ENCODE results near the gene CD164L2.
"Not testable (repeated sequence)": the region's sequence is repeated elsewhere in the genome, so short reads cannot be mapped to it uniquely, and the experiment has no call there.

CD164L2 gene

GRCh38 chr1:27416387-27417111 lies 33.4 kb upstream of the CD164L2 start:
- H3K4me3 ChIP-seq (ENCODE audit: low read length) = no peak overlapping the region
- peaks cover 23% of the 10 kb centered on the region for H3K4me1 ChIP-seq (ENCODE audit: control insufficient read depth, insufficient read depth, low read length)
- H3K36me3 ChIP-seq (ENCODE audit: insufficient read depth, low read length) = peaks cover 62% of the 10 kb centered on the region
- no peaks in the 10 kb centered on the region for H3K27me3 ChIP-seq (ENCODE audit: control insufficient read depth, insufficient read depth, low read length)
- no peak overlapping the region for H3K9ac ChIP-seq (ENCODE audit: low read depth, low read length)
- no peak overlapping the region for H3K4me2 ChIP-seq (ENCODE audit: low read length)
- no peaks in the 10 kb centered on the region for H3K9me3 ChIP-seq (replicated peaks; ENCODE audit: low read length)

GRCh38 chr1:27414091-27414490 lies 31.0 kb upstream of the CD164L2 start:
- Histone ChIP-seq H3K36me3 (ENCODE audit: insufficient read depth, low read length) (peaks cover 80% of the 10 kb centered on the region), H3K9ac (ENCODE audit: low read depth, low read length) (no peak overlapping the region), H3K4me3 (ENCODE audit: low read length) (no peak overlapping the region), H3K9me3 (replicated peaks; ENCODE audit: low read length) (no peaks in the 10 kb centered on the region), H3K4me2 (ENCODE audit: low read length) (no peak overlapping the region), H3K4me1 (ENCODE audit: control insufficient read depth, insufficient read depth, low read length) (peaks cover 18% of the 10 kb centered on the region), H3K27me3 (ENCODE audit: control insufficient read depth, insufficient read depth, low read length) (no peaks in the 10 kb centered on the region)

- no peak overlapping the region for H3K4me2 ChIP-seq (ENCODE audit: low read length)
- H3K4me1 ChIP-seq (ENCODE audit: control insufficient read depth, insufficient read depth, low read length) = peaks cover 12% of the 10 kb centered on the region
- H3K27me3 ChIP-seq (ENCODE audit: control insufficient read depth, insufficient read depth, low read length) = no peaks in the 10 kb centered on the region
- H3K4me3 ChIP-seq (ENCODE audit: low read length) = no peak overlapping the region
- H3K9me3 ChIP-seq (replicated peaks; ENCODE audit: low read length) = no peaks in the 10 kb centered on the region
- no peak overlapping the region for H3K9ac ChIP-seq (ENCODE audit: low read depth, low read length)
- peaks cover 87% of the 10 kb centered on the region for H3K36me3 ChIP-seq (ENCODE audit: insufficient read depth, low read length)
Observed at GRCh38 chr1:27413004-27413403, 29.9 kb upstream of the CD164L2 start.

GRCh38 chr1:27412502-27412901 lies 29.4 kb upstream of the CD164L2 start:
- Histone ChIP-seq H3K4me1 (ENCODE audit: control insufficient read depth, insufficient read depth, low read length) (peaks cover 12% of the 10 kb centered on the region), H3K4me2 (ENCODE audit: low read length) (no peak overlapping the region), H3K9me3 (replicated peaks; ENCODE audit: low read length) (no peaks in the 10 kb centered on the region), H3K4me3 (ENCODE audit: low read length) (no peak overlapping the region), H3K36me3 (ENCODE audit: insufficient read depth, low read length) (peaks cover 87% of the 10 kb centered on the region), H3K27me3 (ENCODE audit: control insufficient read depth, insufficient read depth, low read length) (no peaks in the 10 kb centered on the region), H3K9ac (ENCODE audit: low read depth, low read length) (no peak overlapping the region)

- H3K36me3 ChIP-seq (ENCODE audit: insufficient read depth, low read length) = peaks cover 81% of the 10 kb centered on the region
- H3K4me1 ChIP-seq (ENCODE audit: control insufficient read depth, insufficient read depth, low read length) = peaks cover 20% of the 10 kb centered on the region
- no peak overlapping the region for H3K4me2 ChIP-seq (ENCODE audit: low read length)
- H3K27me3 ChIP-seq (ENCODE audit: control insufficient read depth, insufficient read depth, low read length) = no peaks in the 10 kb centered on the region
- no peak overlapping the region for H3K9ac ChIP-seq (ENCODE audit: low read depth, low read length)
- no peaks in the 10 kb centered on the region for H3K9me3 ChIP-seq (replicated peaks; ENCODE audit: low read length)
- H3K4me3 ChIP-seq (ENCODE audit: low read length) = no peak overlapping the region
Observed at GRCh38 chr1:27410709-27411108, 27.6 kb upstream of the CD164L2 start.

- Histone ChIP-seq H3K36me3 (ENCODE audit: insufficient read depth, low read length) (peaks cover 71% of the 10 kb centered on the region), H3K4me3 (ENCODE audit: low read length) (no peak overlapping the region), H3K27me3 (ENCODE audit: control insufficient read depth, insufficient read depth, low read length) (no peaks in the 10 kb centered on the region), H3K4me2 (ENCODE audit: low read length) (no peak overlapping the region), H3K9me3 (replicated peaks; ENCODE audit: low read length) (no peaks in the 10 kb centered on the region), H3K4me1 (ENCODE audit: control insufficient read depth, insufficient read depth, low read length) (peaks cover 30% of the 10 kb centered on the region), H3K9ac (ENCODE audit: low read depth, low read length) (no peak overlapping the region)
Observed at GRCh38 chr1:27409669-27410068, 26.5 kb upstream of the CD164L2 start.

GRCh38 chr1:27408151-27408550 lies 25.0 kb upstream of the CD164L2 start:
- Histone ChIP-seq H3K4me3 (ENCODE audit: low read length) (no peak overlapping the region), H3K4me1 (ENCODE audit: control insufficient read depth, insufficient read depth, low read length) (peaks cover 45% of the 10 kb centered on the region), H3K4me2 (ENCODE audit: low read length) (peak overlapping the region; percentile 12), H3K27me3 (ENCODE audit: control insufficient read depth, insufficient read depth, low read length) (no peaks in the 10 kb centered on the region), H3K36me3 (ENCODE audit: insufficient read depth, low read length) (peaks cover 59% of the 10 kb centered on the region), H3K9me3 (replicated peaks; ENCODE audit: low read length) (no peaks in the 10 kb centered on the region), H3K9ac (ENCODE audit: low read depth, low read length) (no peak overlapping the region)

- Histone ChIP-seq H3K36me3 (ENCODE audit: insufficient read depth, low read length) (peaks cover 45% of the 10 kb centered on the region), H3K4me1 (ENCODE audit: control insufficient read depth, insufficient read depth, low read length) (peaks cover 56% of the 10 kb centered on the region)
- not testable (repeated sequence) for H3K4me2 ChIP-seq (ENCODE audit: low read length); H3K4me3 ChIP-seq (ENCODE audit: low read length); H3K9ac ChIP-seq (ENCODE audit: low read depth, low read length); H3K27me3 ChIP-seq (ENCODE audit: control insufficient read depth, insufficient read depth, low read length); H3K9me3 ChIP-seq (replicated peaks; ENCODE audit: low read length)
Observed at GRCh38 chr1:27406791-27407190, 23.7 kb upstream of the CD164L2 start.

GRCh38 chr1:27406362-27406680 lies 23.2 kb upstream of the CD164L2 start:
- no peak overlapping the region for H3K4me3 ChIP-seq (ENCODE audit: low read length)
- H3K9ac ChIP-seq (ENCODE audit: low read depth, low read length) = peak overlapping the region; percentile 67
- peaks cover 56% of the 10 kb centered on the region for H3K4me1 ChIP-seq (ENCODE audit: control insufficient read depth, insufficient read depth, low read length)
- H3K9me3 ChIP-seq (replicated peaks; ENCODE audit: low read length) = no peaks in the 10 kb centered on the region
- no peak overlapping the region for H3K4me2 ChIP-seq (ENCODE audit: low read length)
- H3K27me3 ChIP-seq (ENCODE audit: control insufficient read depth, insufficient read depth, low read length) = no peaks in the 10 kb centered on the region
- peaks cover 43% of the 10 kb centered on the region for H3K36me3 ChIP-seq (ENCODE audit: insufficient read depth, low read length)

GRCh38 chr1:27405598-27406361 lies 22.6 kb upstream of the CD164L2 start:
- Histone ChIP-seq H3K9ac (ENCODE audit: low read depth, low read length) (peak overlapping the region; percentile 67), H3K4me1 (ENCODE audit: control insufficient read depth, insufficient read depth, low read length) (peaks cover 56% of the 10 kb centered on the region), H3K36me3 (ENCODE audit: insufficient read depth, low read length) (peaks cover 37% of the 10 kb centered on the region), H3K4me2 (ENCODE audit: low read length) (peak overlapping the region; percentile 7)
- not testable (repeated sequence) for H3K4me3 ChIP-seq (ENCODE audit: low read length); H3K9me3 ChIP-seq (replicated peaks; ENCODE audit: low read length); H3K27me3 ChIP-seq (ENCODE audit: control insufficient read depth, insufficient read depth, low read length)

- Histone ChIP-seq H3K9me3 (replicated peaks; ENCODE audit: low read length) (no peaks in the 10 kb centered on the region), H3K27me3 (ENCODE audit: control insufficient read depth, insufficient read depth, low read length) (no peaks in the 10 kb centered on the region), H3K4me3 (ENCODE audit: low read length) (no peak overlapping the region), H3K4me1 (ENCODE audit: control insufficient read depth, insufficient read depth, low read length) (peaks cover 56% of the 10 kb centered on the region), H3K4me2 (ENCODE audit: low read length) (peak overlapping the region; percentile 7), H3K9ac (ENCODE audit: low read depth, low read length) (peak overlapping the region; percentile 67), H3K36me3 (ENCODE audit: insufficient read depth, low read length) (peaks cover 30% of the 10 kb centered on the region)
Observed at GRCh38 chr1:27405074-27405473, 21.9 kb upstream of the CD164L2 start.

- Histone ChIP-seq H3K36me3 (ENCODE audit: insufficient read depth, low read length) (peaks cover 25% of the 10 kb centered on the region), H3K4me2 (ENCODE audit: low read length) (peak overlapping the region; percentile 61), H3K4me1 (ENCODE audit: control insufficient read depth, insufficient read depth, low read length) (peaks cover 56% of the 10 kb centered on the region), H3K4me3 (ENCODE audit: low read length) (peak overlapping the region; percentile 5), H3K27me3 (ENCODE audit: control insufficient read depth, insufficient read depth, low read length) (no peaks in the 10 kb centered on the region), H3K9ac (ENCODE audit: low read depth, low read length) (peak overlapping the region; percentile 67), H3K9me3 (replicated peaks; ENCODE audit: low read length) (no peaks in the 10 kb centered on the region)
Observed at GRCh38 chr1:27403931-27404330, 20.8 kb upstream of the CD164L2 start.
